ENCODE results near the gene CAMSAP3.

CAMSAP3 gene, protein sequence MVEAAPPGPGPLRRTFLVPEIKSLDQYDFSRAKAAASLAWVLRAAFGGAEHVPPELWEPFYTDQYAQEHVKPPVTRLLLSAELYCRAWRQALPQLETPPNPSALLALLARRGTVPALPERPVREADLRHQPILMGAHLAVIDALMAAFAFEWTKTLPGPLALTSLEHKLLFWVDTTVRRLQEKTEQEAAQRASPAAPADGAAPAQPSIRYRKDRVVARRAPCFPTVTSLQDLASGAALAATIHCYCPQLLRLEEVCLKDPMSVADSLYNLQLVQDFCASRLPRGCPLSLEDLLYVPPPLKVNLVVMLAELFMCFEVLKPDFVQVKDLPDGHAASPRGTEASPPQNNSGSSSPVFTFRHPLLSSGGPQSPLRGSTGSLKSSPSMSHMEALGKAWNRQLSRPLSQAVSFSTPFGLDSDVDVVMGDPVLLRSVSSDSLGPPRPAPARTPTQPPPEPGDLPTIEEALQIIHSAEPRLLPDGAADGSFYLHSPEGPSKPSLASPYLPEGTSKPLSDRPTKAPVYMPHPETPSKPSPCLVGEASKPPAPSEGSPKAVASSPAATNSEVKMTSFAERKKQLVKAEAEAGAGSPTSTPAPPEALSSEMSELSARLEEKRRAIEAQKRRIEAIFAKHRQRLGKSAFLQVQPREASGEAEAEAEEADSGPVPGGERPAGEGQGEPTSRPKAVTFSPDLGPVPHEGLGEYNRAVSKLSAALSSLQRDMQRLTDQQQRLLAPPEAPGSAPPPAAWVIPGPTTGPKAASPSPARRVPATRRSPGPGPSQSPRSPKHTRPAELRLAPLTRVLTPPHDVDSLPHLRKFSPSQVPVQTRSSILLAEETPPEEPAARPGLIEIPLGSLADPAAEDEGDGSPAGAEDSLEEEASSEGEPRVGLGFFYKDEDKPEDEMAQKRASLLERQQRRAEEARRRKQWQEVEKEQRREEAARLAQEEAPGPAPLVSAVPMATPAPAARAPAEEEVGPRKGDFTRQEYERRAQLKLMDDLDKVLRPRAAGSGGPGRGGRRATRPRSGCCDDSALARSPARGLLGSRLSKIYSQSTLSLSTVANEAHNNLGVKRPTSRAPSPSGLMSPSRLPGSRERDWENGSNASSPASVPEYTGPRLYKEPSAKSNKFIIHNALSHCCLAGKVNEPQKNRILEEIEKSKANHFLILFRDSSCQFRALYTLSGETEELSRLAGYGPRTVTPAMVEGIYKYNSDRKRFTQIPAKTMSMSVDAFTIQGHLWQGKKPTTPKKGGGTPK

DNA sequence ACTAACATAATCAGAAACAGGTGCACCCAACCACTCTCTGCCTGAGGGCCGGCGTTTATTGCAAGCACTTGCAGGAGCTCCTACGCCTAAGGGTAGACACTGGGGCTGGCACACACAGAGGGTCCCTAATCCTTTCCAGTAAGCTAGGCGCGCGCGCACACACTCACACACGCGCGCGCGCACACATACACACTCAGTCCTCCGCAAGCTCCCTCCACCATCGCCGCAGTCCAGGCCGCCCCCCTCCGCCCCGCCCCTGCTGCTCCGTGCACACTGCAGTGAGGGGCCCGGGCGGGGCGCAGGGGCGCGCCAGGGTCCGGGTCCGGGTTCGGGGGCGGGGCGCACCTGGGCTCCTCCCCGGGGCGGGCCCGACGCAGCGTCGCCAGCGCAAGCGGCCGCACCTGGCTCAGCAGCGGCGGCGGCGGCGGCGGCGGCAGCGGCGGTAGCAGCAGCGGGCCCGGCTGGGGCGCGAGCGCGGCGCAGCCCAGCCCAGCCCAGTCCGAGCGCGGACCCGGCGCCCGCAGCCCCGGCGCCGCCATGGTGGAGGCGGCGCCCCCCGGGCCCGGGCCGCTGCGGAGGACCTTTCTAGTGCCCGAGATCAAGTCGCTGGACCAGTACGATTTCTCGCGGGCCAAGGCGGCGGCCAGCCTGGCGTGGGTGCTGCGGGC lies at the start of gene CAMSAP3:
TSS of gene CAMSAP3 (plus strand) at position 398 of the 668 bp plus-strand sequence. CDS start at position 538, 140 bp downstream.
- no peak for DNase-seq

DNA sequence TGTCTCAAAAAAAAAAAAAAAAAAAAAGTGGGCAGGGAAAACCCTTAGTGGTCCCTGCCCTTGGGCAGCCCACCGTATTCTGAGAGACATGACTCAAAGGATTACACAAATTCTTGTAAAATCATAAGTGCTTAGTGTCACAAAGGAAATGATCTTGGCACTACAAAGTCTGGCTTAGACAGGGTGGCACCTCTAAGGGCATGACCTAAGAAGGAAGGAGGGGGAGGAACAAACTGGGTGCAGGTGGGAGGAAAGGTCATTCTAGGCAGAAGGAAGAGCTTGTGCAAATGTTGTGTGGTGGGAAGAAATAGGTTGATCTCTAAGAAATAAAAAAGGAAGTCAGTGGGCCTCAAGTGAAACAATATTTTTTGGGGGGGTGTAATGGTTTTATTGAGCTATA lies 49.8 kb upstream of the CAMSAP3 start:
- no peak for DNase-seq

DNA sequence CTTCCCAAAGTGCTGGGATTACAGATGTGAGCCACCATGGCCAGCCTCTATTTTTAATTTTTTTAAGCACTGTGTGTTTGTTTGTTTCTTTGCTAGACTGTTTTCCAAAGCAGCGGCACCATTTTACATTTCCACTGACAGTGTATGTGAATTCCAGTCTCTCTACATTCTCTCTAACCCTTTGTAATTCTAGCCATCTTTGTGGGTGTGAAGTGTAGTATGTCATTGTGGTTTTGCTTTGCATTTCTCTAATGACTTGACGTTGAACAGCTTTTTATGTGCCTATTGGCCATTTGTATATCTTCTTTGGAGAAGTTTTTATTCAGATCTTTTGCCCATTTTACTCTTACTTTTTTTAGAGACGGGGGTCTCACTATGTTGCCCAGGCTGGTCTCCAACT lies 48.5 kb upstream of the CAMSAP3 start:
- DNase-seq, result no peak

DNA sequence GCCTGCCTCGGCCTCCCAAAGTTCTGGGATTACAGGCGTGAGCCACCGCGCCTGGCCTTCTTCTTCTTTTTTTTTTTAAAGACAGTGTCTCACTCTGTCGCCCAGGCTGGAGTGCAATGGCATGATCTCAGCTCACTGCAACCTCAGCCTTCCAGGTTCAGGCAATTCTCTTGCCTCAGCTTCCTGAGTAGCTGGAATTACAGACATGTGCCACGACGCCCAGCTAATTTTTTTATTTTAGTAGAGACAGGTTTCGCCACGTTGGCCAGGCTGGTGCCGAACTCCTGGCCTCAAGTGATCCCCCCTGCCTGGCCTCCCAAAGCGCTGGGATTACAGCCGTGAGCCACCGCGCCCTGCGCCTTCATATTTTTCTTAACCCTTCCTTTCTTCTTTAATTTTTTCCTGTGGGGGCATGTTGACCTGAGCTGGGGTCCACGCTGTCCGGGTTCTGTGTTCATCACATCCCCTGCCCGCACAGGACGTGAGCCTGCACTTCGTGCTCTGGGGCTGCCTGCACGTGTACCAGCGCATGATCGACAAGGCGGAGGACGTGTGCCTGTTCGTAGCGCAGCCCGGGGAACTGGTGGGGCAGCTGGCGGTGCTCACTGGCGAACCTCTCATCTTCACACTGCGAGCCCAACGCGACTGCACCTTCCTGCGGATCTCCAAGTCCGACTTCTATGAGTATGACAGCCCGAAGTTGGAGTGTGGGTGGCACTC lies 46.1 kb upstream of the CAMSAP3 start:
- no peak for DNase-seq

DNA sequence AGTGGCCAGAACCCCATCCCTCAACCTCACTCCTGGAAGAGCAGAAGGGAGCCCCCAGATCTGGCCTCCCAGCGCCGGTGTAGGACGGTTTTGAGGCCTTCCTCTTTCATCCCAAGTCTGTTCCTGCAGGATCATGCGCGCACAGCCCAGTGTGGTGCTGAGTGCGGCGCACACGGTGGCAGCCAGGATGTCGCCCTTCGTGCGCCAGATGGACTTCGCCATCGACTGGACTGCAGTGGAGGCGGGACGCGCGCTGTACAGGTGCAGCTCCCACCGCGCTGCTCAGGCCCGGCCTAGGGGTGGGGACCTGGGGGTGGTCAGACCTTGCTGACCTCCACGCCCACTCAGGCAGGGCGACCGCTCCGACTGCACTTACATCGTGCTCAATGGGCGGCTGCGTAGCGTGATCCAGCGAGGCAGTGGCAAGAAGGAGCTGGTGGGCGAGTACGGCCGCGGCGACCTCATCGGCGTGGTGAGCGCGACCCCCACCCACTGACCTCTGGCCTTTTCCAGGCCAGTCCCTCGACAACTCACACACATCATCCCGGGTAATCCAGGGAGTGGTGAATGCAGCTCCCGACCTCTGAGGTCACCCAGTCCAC lies 45.4 kb upstream of the CAMSAP3 start:
- no peak for DNase-seq

DNA sequence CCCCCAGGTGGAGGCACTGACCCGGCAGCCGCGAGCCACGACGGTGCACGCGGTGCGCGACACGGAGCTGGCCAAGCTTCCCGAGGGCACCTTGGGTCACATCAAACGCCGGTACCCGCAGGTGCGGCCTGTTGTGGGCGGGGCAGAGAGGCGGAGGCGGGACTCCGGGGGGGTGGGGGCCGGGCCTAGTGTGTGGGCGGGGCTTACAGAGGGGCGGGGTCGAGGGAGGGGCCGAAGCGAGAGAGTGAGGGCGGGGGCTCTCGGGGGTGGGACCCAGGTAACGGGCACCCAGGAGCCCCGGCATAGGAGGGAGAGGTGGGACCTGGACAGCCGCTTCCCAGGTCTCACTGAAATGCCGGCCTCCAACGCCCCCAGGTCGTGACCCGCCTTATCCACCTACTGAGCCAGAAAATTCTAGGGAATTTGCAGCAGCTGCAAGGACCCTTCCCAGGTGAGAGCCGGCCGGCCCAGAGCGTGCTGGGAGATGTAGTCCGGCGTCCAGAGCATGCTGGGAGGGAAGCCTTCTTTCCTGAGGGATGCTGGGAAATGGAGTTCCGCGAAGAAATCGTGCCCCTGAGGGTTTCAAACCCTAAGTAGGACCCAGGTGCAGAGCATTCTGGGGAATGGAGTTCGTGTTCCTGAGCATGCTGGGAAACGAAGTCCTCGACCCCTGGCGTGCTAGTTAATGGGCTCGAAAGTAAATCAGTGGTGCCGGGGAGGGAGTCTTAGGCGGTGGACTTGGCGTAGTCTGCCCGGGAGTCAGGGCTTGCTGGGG lies 44.5 kb upstream of the CAMSAP3 start:
- no peak for DNase-seq

DNA sequence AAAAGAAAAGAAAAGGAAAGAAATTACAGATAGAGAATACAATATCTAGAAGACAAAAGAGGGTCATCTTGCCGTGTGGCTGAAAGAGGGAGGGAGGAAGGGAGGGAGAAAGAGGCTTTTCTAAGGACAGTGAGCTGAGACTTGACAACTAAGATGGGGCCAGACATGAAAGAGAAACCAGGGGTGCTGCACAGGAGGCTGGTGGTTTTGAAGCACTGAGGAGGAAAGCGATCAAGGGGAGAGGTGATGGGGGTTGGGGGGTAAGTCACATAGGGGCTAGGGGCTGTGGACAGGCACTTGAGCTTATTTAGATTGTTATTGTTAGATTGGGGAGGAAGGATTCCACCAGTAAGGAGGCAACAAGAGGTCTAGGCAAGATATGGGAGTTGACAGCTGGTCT lies 42.9 kb upstream of the CAMSAP3 start:
- DNase-seq, result no peak

DNA sequence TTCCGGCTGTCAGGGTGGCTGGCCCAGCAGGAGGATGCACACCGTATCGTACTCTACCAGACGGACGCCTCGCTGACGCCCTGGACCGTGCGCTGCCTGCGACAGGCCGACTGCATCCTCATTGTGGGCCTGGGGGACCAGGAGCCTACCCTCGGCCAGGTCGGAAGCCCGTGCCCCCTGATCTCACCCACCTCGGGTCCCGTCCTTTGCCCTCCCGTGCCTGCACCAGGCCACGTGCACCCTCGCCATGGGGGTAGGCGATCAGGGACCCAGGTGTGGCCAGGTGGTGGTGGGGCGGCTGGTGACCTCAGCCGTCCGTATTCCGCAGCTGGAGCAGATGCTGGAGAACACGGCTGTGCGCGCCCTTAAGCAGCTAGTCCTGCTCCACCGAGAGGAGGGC lies 41.1 kb upstream of the CAMSAP3 start:
- DNase-seq, result no peak

DNA sequence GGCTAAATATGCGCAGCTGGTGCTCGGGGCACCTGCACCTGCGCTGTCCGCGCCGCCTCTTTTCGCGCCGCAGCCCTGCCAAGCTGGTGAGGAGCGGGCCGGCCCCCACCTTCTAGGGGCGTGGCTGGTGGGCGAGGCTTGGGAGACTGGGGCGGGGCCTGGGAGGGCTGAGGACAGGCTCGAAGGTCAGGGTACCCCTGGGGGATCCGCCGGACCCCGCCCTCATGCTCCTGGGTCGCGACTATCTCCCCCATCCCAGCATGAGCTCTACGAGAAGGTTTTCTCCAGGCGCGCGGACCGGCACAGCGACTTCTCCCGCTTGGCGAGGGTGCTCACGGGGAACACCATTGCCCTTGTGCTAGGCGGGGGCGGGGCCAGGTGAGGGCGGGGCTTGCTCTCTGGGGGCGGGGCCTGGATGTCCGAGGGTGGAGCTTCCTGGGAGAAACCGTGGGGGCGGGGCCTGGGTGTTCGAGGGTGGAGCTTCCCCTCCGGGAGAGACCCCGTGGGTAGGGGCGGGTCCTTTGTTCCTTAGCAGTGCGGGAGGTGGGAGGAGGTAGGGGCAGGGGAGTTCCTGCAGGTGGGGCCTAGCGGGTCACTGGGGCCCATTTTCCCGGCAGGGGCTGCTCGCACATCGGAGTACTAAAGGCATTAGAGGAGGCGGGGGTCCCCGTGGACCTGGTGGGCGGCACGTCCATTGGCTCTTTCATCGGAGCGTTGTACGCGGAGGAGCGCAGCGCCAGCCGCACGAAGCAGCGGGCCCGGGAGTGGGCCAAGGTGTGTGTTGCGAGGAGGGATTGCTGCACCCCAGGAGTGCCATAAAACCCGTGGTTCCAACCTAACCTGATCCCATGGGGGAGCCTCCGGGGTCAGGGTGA lies 40.4 kb upstream of the CAMSAP3 start:
- DNase-seq, result no peak

DNA sequence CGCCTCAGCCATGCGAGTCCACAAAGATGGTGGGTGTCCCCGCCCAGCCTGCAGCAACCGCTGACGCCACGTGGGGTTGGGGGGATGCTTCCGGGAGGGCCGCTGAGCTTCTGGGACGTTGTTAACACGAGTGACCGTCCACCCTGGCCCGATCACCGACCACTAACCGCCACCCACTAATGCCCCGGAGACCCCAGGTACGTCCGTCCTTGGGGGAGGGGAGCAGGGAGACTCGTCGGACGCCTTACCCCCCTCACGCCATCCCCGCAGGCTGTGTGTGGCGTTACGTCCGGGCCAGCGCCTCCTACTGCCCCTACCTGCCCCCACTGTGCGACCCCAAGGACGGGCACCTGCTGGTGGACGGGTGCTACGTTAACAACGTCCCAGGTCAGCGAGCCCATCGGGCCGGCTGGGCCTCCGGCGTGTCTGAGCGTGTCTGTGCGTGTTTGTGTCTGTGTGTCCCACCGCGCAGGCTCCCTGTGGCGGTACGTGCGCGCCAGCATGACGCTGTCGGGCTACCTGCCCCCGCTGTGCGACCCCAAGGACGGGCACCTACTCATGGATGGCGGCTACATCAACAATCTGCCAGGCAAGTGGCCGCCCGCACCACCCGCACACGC lies 38.9 kb upstream of the CAMSAP3 start:
- no peak for DNase-seq

DNA sequence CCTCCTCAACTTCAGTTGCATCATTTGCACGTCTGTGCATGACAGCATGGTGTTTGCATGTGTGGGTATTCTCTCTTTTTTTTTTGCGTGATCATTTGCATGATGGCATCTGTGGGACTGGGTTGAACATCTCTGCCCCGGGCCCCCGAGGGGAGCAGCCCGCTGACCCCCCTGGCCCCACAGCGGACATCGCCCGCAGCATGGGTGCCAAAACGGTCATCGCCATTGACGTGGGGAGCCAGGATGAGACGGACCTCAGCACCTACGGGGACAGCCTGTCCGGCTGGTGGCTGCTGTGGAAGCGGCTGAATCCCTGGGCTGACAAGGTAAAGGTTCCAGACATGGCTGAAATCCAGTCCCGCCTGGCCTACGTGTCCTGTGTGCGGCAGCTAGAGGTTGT lies 37.0 kb upstream of the CAMSAP3 start:
- no peak for DNase-seq

DNA sequence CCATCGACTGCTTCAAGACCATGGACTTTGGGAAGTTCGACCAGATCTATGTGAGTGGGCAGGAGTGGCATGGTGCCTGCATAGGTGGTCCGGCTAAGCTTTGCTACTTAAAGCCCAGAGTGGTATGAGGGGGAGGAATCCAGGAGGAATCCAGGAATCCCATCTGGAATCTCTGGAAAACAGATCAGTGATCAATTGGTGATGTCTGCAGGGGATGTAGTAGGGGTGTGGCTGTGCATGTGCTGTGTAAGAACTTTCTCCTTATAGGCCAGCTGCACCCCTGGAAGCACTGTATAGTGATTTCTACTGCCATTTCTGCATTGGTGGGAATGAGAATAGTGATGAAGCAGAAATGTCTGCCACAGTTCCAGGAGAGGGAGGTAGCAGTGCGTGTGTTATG lies 36.6 kb upstream of the CAMSAP3 start:
- no peak for DNase-seq

DNA sequence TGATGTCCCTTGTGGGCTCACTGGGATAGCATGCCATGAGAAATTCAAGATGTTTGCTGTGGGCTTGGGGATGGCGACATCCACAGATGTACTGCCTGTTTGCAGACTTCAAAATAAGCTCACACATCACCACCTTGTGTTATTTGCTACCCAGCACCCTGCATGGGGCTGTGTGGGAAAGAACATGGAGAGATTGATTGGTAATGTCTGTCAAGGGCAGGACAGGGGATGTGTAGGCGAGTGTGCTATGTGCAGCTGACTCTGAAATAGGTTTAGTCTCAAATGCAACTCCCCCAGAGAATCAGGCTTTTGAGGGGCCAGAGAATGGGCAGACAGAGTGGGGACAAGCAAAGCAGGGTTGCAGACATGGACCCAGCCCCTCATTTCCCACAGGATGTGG lies 35.4 kb upstream of the CAMSAP3 start:
- no peak for DNase-seq

DNA sequence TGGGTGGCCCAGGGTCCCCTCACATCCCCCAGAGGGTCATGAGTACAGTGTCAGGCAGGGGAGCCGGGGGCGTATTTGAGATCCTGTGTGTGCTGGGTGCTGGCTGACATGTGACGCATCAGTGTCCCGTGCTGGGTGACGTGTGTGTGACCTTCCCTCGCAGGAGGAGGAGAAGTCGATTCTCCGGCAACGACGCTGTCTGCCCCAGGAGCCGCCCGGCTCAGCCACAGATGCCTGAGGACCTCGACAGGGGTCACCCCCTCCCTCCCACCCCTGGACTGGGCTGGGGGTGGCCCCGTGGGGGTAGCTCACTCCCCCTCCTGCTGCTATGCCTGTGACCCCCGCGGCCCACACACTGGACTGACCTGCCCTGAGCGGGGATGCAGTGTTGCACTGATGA lies 34.3 kb upstream of the CAMSAP3 start:
- DNase-seq, result no peak

DNA sequence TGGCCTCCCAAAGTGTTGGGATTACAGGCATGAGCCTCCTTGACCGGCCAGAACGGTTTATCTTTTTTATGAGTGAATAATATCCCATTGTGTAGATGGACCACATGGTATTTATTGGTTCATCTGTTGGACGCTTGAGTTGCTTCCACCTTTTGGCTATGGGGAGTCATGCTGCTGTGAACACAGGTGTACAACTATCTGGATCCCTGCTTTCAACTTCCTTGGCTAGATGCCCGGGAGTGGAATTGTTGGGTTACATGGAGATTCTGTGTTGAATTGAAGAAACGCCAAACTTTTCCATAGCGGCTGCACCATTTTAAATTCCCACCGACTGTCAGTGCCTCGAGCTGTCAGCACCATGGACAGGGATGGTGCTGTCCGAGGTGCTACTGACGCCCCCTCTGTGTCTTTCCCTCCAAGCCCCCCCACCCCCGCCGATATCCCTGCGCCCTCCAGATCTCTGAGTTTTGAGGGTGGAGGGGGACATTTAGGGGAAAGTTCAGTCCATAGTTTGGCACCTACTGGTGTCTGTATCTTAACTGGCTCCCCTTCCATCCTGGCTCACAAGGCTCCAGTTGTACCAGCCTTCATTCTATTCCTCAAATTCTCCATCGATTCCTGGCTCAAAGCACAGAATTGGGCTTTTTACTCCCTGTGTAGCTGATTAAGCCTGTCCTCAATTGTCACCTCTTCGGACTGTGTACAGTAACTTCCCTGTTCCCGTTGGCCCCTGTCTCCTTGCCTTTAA lies 32.8 kb upstream of the CAMSAP3 start:
- no peak for DNase-seq

DNA sequence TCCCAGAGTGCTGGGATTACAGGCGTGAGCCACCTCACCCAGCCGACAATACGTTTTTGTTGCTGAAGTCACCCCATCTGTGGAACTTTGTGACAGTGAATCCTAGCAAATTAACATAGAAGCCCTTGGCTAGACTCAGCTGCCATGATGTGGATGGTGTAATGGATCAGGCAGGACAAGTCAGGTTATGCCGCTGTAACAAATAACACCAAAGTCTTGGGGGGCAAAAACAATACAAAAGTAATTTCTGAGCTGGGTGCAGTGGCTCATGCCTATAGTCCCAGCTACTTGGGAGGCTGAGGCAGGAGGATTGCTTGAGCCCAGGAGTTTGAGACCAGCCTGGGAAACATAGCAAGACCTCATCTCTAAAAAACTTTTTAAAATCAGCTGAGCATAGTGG lies 30.8 kb upstream of the CAMSAP3 start:
- no peak for DNase-seq

DNA sequence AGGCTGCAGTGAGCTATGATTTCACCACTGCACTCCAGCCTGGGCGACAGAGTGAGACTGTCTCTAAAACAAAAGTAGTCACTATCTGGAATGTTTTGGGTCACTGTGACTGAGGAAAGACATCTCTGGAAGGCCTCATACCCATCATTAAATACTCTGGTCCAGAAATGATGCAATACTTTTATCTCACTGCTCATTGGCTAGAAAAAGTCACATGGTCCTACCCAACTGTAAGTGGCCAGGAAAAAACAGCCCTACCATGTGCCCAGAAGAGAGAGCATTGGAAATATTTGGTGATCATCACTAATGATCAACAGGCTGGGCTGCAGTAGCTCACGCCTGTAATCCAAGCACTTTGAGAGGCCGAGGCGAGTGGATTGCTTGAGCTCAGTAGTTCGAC lies 30.3 kb upstream of the CAMSAP3 start:
- no peak for DNase-seq

DNA sequence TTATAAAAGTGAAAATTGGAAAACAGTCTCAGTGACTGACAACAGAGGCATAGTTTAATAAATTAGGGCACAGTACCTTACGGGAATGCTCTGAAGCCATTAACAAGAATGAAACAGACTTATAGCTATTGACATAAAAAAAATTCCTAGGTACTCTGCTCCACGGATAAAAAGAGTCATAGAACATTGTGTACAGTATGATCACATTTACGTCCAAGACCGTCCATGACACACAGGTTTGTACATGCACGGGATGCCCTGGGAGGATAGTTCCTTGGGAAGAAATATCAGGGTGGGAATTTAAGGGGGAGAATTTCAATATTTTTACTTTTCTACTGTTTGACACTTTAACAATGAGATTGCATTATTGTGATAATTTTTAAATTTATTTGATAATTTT lies 24.9 kb upstream of the CAMSAP3 start:
- DNase-seq, result no peak

Measured in GOT3 (cell line).